GM04504 (cell line): ENCODE results near the gene SRMS.
"Not testable (repeated sequence)": the region's sequence is repeated elsewhere in the genome, so short reads cannot be mapped to it uniquely, and the experiment has no call there.

ENCODE experiments used
- DNase-seq: peaks from one replicate; pipeline ENCODE4 v3.0.0-alpha.2; 2012; ENCODE audit warnings: low read depth

SRMS gene

GRCh38 chr20:63522091-63522868 lies 25.3 kb downstream of the SRMS start:
- DNase-seq, result no peak

- DNase-seq, result no peak
These were observed 25.9 kb downstream of the SRMS start for GRCh38 chr20:63521602-63522001.

- DNase-seq, result peak; percentile 37
These were observed 26.5 kb downstream of the SRMS start for GRCh38 chr20:63520934-63521601.

- peak; percentile 59 for DNase-seq
These were observed 27.0 kb downstream of the SRMS start, which contains the start of gene PPDPF for GRCh38 chr20:63520504-63520933. Gene PPDPF (plus strand): TSS chr20:63520765. CDS start chr20:63521309, 544 bp downstream.

GRCh38 chr20:63519668-63520503 lies 27.7 kb downstream of the SRMS start:
- DNase-seq, result no peak

GRCh38 chr20:63518946-63519667 lies 28.4 kb downstream of the SRMS start:
- no peak for DNase-seq

GRCh38 chr20:63518351-63518861 lies 29.1 kb downstream of the SRMS start:
- no peak for DNase-seq

GRCh38 chr20:63517376-63518309 lies 29.9 kb downstream of the SRMS start:
- no peak for DNase-seq

- not testable (repeated sequence) for DNase-seq
These were observed 33.0 kb downstream of the SRMS start for GRCh38 chr20:63514520-63514919.

GRCh38 chr20:63513207-63513606 lies 34.3 kb downstream of the SRMS start:
- no peak for DNase-seq

- no peak for DNase-seq
These were observed 38.4 kb downstream of the SRMS start for GRCh38 chr20:63509088-63509564.

GRCh38 chr20:63508072-63508768 lies 39.3 kb downstream of the SRMS start:
- DNase-seq, result no peak

- no peak for DNase-seq
These were observed 40.3 kb downstream of the SRMS start for GRCh38 chr20:63507083-63507743.

GRCh38 chr20:63505723-63506122 lies 41.8 kb downstream of the SRMS start:
- DNase-seq, result no peak

- DNase-seq, result no peak
These were observed 42.3 kb downstream of the SRMS start for GRCh38 chr20:63505281-63505680.

- no peak for DNase-seq
These were observed 42.9 kb downstream of the SRMS start for GRCh38 chr20:63504642-63505041.

- DNase-seq, result no peak
These were observed 44.0 kb downstream of the SRMS start for GRCh38 chr20:63503524-63503923.

GRCh38 chr20:63502671-63503172 lies 44.8 kb downstream of the SRMS start:
- DNase-seq, result no peak
